Thyroid gland (tissue), 4 donors: ENCODE results near the gene ZFAND3.

Source experiments
- CTCF ChIP-seq, 6 experiments: fragments of 200-600 bp in 3 of 6; fragments of 450-650 bp in 3 of 6; sonication (generic) in 3 of 6; IDR thresholded peaks; one replicate each; pipeline ENCODE4 v1.5.1; 2016 to 2019; ENCODE audit warnings: antibody characterized with exemption in 6 of 6, mild to moderate bottlenecking in 2 of 6, inconsistent platforms in 1 of 6, moderate library complexity in 1 of 6
- POLR2A ChIP-seq, 2 donors: fragments of 450-650 bp; IDR thresholded peaks; one replicate each; pipeline ENCODE4 v1.6.1; 2017; ENCODE audit warnings: antibody characterized with exemption in 2 of 2, mild to moderate bottlenecking in 2 of 2, moderate library complexity in 1 of 2

- TF ChIP-seq POLR2A (IDR thresholded peaks at IDR 0.05) (no peak), CTCF (IDR thresholded peaks at IDR 0.05) (no peak)
Measured at GRCh38 chr6:38177882-38178583, 358.5 kb downstream of the ZFAND3 start.
